Adrenal gland (tissue), 5 donors: ENCODE measurements around the gene TMA16.

Experiments
- CTCF ChIP-seq, 6 experiments: fragments of 450-650 bp in 4 of 6; fragments of 200-600 bp in 2 of 6; sonication (generic) in 1 of 6; IDR thresholded peaks; 1 replicate in 5 of 6; 2 replicates in 1 of 6; pipeline versions ENCODE4 v1.5.1 to v1.8.0; 2016 to 2021; ENCODE audit warnings: antibody characterized with exemption in 6 of 6, mild to moderate bottlenecking in 2 of 6, moderate library complexity in 1 of 6
- POLR2A ChIP-seq, 2 donors: fragments of 450-650 bp; IDR thresholded peaks; one replicate each; pipeline ENCODE4 v1.6.1; 2017; ENCODE audit warnings: antibody characterized with exemption in 2 of 2, mild to moderate bottlenecking in 2 of 2, moderate library complexity in 1 of 2
- donor health status: DM: no; HTN: no; CAD: no.

DNA sequence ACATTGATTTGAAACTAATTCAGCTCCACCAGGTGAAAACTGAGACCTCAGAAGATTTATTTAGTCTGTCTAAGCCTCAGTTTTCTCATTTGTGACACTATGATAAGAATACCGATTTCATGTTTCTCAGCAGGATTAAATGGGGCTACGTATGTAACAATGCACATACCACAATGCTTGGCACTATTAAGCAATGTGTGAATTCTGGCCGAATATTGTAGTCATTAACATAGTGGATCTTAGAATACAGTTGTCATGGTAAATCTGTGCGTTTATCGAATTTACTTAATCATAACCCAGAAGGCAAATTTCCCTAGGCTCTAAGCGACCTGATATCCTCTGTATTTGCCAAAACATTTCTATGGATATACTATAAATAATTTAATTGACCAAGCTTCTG is 69.1 kb downstream of the TMA16 start:
- TF ChIP-seq CTCF (IDR thresholded peaks at IDR 0.05) (no peak), POLR2A (IDR thresholded peaks at IDR 0.05) (no peak)
